Measurements from ENCODE around the gene SOHLH1.

Gene SOHLH1

GRCh38 chr9:135729480-135729879 is 30.2 kb upstream of the SOHLH1 start:
- no peak overlapping the region for H3K4me3 ChIP-seq (ENCODE audit: low read depth in 1 of 2, low read length in 2 of 2)
- no peaks in the 10 kb centered on the region for H3K4me1 ChIP-seq (ENCODE audit: control insufficient read depth in 1 of 2, insufficient read depth in 2 of 2, low read length in 2 of 2)
- no peak overlapping the region for H3K9ac ChIP-seq (ENCODE audit: low read depth in 1 of 2, low read length in 2 of 2)
- no peaks in the 10 kb centered on the region for H3K27me3 ChIP-seq (ENCODE audit: control insufficient read depth in 1 of 2, insufficient read depth in 2 of 2, low read length in 2 of 2)
- peaks cover 0 to 3% of the 10 kb centered on the region in 2 donors for H3K9me3 ChIP-seq (ENCODE audit: control insufficient read depth in 1 of 2, low read length in 2 of 2)
- H3K36me3 ChIP-seq (ENCODE audit: control insufficient read depth in 1 of 2, insufficient read depth in 2 of 2, low read length in 2 of 2): no peaks in the 10 kb centered on the region
- H3K27ac ChIP-seq (ENCODE audit: low read depth, low read length): no peak overlapping the region

DNA sequence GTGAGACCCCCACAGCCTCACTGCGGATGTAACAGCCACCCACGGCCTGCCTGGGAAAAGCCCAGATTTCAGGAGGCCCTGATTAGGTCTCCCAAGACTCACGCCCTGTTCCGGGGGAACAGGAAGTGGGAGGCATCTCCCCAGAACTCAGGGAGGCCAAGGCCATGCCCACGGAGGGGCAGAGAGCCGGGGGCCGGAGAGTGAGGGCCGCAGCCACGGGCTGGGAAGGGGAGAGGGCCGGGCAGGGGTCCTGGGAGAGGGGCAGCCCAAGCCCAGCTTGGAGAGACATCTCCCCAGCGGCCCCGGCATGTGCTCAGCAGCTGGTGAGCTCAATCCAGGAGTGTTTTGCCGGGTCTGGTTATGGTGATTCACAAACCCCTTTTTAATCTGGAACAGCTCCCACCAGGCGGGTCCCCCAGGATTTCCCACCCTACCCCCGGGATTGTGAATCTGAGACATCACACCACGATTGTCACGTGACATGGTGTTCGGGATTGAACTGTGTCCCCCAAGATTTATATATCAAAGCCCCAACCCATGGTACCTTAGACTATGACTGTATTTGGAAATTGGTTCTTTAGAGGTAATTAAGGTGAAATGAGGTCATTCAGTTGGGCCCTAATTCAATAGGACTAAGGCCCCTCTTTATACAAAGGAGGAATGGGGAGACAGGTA is 29.3 kb upstream of the SOHLH1 start:
- Histone ChIP-seq H3K9me3 (ENCODE audit: control insufficient read depth in 1 of 2, low read length in 2 of 2) (peaks cover 0 to 3% of the 10 kb centered on the region in 2 donors), H3K27me3 (ENCODE audit: control insufficient read depth in 1 of 2, insufficient read depth in 2 of 2, low read length in 2 of 2) (no peaks in the 10 kb centered on the region), H3K4me3 (ENCODE audit: low read depth in 1 of 2, low read length in 2 of 2) (no peak overlapping the region), H3K4me1 (ENCODE audit: control insufficient read depth in 1 of 2, insufficient read depth in 2 of 2, low read length in 2 of 2) (no peaks in the 10 kb centered on the region), H3K27ac (ENCODE audit: low read depth, low read length) (no peak overlapping the region), H3K36me3 (ENCODE audit: control insufficient read depth in 1 of 2, insufficient read depth in 2 of 2, low read length in 2 of 2) (no peaks in the 10 kb centered on the region), H3K9ac (ENCODE audit: low read depth in 1 of 2, low read length in 2 of 2) (no peak overlapping the region)

- Histone ChIP-seq H3K4me3 (ENCODE audit: low read depth in 1 of 2, low read length in 2 of 2) (no peak overlapping the region), H3K36me3 (ENCODE audit: control insufficient read depth in 1 of 2, insufficient read depth in 2 of 2, low read length in 2 of 2) (no peaks in the 10 kb centered on the region), H3K9ac (ENCODE audit: low read depth in 1 of 2, low read length in 2 of 2) (no peak overlapping the region), H3K4me1 (ENCODE audit: control insufficient read depth in 1 of 2, insufficient read depth in 2 of 2, low read length in 2 of 2) (no peaks in the 10 kb centered on the region), H3K9me3 (ENCODE audit: control insufficient read depth in 1 of 2, low read length in 2 of 2) (peaks cover 0 to 3% of the 10 kb centered on the region in 2 donors), H3K27ac (ENCODE audit: low read depth, low read length) (no peak overlapping the region), H3K27me3 (ENCODE audit: control insufficient read depth in 1 of 2, insufficient read depth in 2 of 2, low read length in 2 of 2) (no peaks in the 10 kb centered on the region)
Measured at GRCh38 chr9:135727257-135727875, 28.1 kb upstream of the SOHLH1 start.

DNA sequence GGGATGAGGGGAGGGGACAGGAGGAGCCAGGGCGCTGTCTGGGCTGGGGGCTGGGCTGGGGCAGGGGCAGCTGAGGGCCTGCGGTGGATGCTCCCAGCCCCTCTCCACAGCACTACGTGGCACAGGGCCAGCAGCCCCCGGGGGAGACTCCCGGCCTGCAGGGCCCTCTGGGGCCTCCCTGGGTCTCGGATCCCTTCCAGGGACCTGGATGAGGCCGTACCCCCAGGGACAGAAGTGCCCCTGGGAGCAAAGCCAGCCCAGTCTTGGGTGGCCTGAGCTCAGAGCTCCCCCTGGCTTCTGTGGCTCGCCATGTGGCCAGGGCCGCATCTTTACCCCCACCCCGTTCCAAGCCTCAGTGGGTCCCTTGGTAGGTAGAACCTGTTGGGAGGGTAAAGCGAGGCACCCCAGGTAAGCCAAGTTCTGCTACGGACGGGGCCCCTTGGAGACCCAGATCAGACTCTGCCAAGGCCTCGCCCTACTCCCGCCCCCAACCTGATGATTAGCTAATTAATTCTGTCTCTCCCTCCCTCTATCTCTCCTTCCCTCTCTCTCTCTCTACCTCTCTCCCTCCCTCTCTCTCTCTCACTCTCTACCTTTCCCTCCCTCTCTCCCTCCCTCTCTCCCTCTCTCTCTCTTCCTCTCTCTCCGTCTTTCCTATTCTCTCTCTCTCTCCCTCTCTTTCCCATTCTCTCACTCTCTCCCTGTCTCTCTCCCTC is 27.0 kb upstream of the SOHLH1 start:
- Histone ChIP-seq H3K9ac (ENCODE audit: low read depth in 1 of 2, low read length in 2 of 2) (no peak overlapping the region), H3K27me3 (ENCODE audit: control insufficient read depth in 1 of 2, insufficient read depth in 2 of 2, low read length in 2 of 2) (no peaks in the 10 kb centered on the region), H3K4me1 (ENCODE audit: control insufficient read depth in 1 of 2, insufficient read depth in 2 of 2, low read length in 2 of 2) (no peaks in the 10 kb centered on the region), H3K36me3 (ENCODE audit: control insufficient read depth in 1 of 2, insufficient read depth in 2 of 2, low read length in 2 of 2) (no peaks in the 10 kb centered on the region), H3K9me3 (ENCODE audit: control insufficient read depth in 1 of 2, low read length in 2 of 2) (no peaks in the 10 kb centered on the region), H3K4me3 (ENCODE audit: low read depth in 1 of 2, low read length in 2 of 2) (no peak overlapping the region), H3K27ac (ENCODE audit: low read depth, low read length) (no peak overlapping the region)

- H3K27me3 ChIP-seq (ENCODE audit: control insufficient read depth in 1 of 2, insufficient read depth in 2 of 2, low read length in 2 of 2): no peaks in the 10 kb centered on the region
- H3K9ac ChIP-seq (ENCODE audit: low read depth in 1 of 2, low read length in 2 of 2): no peak overlapping the region
- no peaks in the 10 kb centered on the region for H3K9me3 ChIP-seq (ENCODE audit: control insufficient read depth in 1 of 2, low read length in 2 of 2)
- H3K4me1 ChIP-seq (ENCODE audit: control insufficient read depth in 1 of 2, insufficient read depth in 2 of 2, low read length in 2 of 2): no peaks in the 10 kb centered on the region
- no peaks in the 10 kb centered on the region for H3K36me3 ChIP-seq (ENCODE audit: control insufficient read depth in 1 of 2, insufficient read depth in 2 of 2, low read length in 2 of 2)
- H3K27ac ChIP-seq (ENCODE audit: low read depth, low read length): no peak overlapping the region
- no peak overlapping the region for H3K4me3 ChIP-seq (ENCODE audit: low read depth in 1 of 2, low read length in 2 of 2)
Measured at GRCh38 chr9:135724186-135724787, 25.0 kb upstream of the SOHLH1 start.

- Histone ChIP-seq H3K27ac (ENCODE audit: low read depth, low read length) (no peak overlapping the region), H3K9ac (ENCODE audit: low read depth in 1 of 2, low read length in 2 of 2) (no peak overlapping the region), H3K36me3 (ENCODE audit: control insufficient read depth in 1 of 2, insufficient read depth in 2 of 2, low read length in 2 of 2) (no peaks in the 10 kb centered on the region), H3K27me3 (ENCODE audit: control insufficient read depth in 1 of 2, insufficient read depth in 2 of 2, low read length in 2 of 2) (no peaks in the 10 kb centered on the region), H3K4me1 (ENCODE audit: control insufficient read depth in 1 of 2, insufficient read depth in 2 of 2, low read length in 2 of 2) (no peaks in the 10 kb centered on the region), H3K4me3 (ENCODE audit: low read depth in 1 of 2, low read length in 2 of 2) (no peak overlapping the region), H3K9me3 (ENCODE audit: control insufficient read depth in 1 of 2, low read length in 2 of 2) (no peaks in the 10 kb centered on the region)
Measured at GRCh38 chr9:135722365-135722764, 23.1 kb upstream of the SOHLH1 start.

DNA sequence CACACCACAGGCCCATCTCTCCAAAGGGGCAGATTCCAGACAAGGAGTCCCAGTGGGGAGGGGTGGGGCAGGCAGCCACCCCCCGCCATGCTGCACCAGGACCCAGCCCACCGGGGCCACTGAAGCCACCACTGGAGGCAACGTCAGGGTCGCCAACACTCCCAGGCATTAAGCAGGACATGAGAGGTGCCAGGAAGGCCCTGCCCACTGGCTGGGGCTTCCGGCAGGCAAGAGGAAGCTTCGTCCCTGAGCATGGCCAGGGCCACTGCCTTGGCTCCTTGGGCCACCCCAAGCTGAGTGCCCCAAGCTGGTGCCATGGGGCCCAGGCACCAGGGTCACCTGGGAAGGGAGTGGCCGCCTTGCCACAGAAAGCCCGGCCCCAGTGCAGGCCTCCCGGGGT is 20.2 kb upstream of the SOHLH1 start:
- Histone ChIP-seq H3K4me3 (ENCODE audit: low read depth in 1 of 2, low read length in 2 of 2) (no peak overlapping the region), H3K9ac (ENCODE audit: low read depth in 1 of 2, low read length in 2 of 2) (no peak overlapping the region), H3K4me1 (ENCODE audit: control insufficient read depth in 1 of 2, insufficient read depth in 2 of 2, low read length in 2 of 2) (no peaks in the 10 kb centered on the region), H3K36me3 (ENCODE audit: control insufficient read depth in 1 of 2, insufficient read depth in 2 of 2, low read length in 2 of 2) (no peaks in the 10 kb centered on the region), H3K9me3 (ENCODE audit: control insufficient read depth in 1 of 2, low read length in 2 of 2) (no peaks in the 10 kb centered on the region), H3K27ac (ENCODE audit: low read depth, low read length) (no peak overlapping the region), H3K27me3 (ENCODE audit: control insufficient read depth in 1 of 2, insufficient read depth in 2 of 2, low read length in 2 of 2) (peaks cover 4 to 10% of the 10 kb centered on the region in 2 donors)

- peaks cover 9 to 13% of the 10 kb centered on the region in 2 donors for H3K27me3 ChIP-seq (ENCODE audit: control insufficient read depth in 1 of 2, insufficient read depth in 2 of 2, low read length in 2 of 2)
- no peaks in the 10 kb centered on the region for H3K4me1 ChIP-seq (ENCODE audit: control insufficient read depth in 1 of 2, insufficient read depth in 2 of 2, low read length in 2 of 2)
- no peak overlapping the region for H3K4me3 ChIP-seq (ENCODE audit: low read depth in 1 of 2, low read length in 2 of 2)
- no peaks in the 10 kb centered on the region for H3K9me3 ChIP-seq (ENCODE audit: control insufficient read depth in 1 of 2, low read length in 2 of 2)
- no peak overlapping the region for H3K27ac ChIP-seq (ENCODE audit: low read depth, low read length)
- H3K36me3 ChIP-seq (ENCODE audit: control insufficient read depth in 1 of 2, insufficient read depth in 2 of 2, low read length in 2 of 2): no peaks in the 10 kb centered on the region
- H3K9ac ChIP-seq (ENCODE audit: low read depth in 1 of 2, low read length in 2 of 2): no peak overlapping the region
Measured at GRCh38 chr9:135718616-135719015, 19.3 kb upstream of the SOHLH1 start.

- no peak overlapping the region for H3K9ac ChIP-seq (ENCODE audit: low read depth in 1 of 2, low read length in 2 of 2)
- H3K27ac ChIP-seq (ENCODE audit: low read depth, low read length): no peak overlapping the region
- no peaks in the 10 kb centered on the region for H3K4me1 ChIP-seq (ENCODE audit: control insufficient read depth in 1 of 2, insufficient read depth in 2 of 2, low read length in 2 of 2)
- no peaks in the 10 kb centered on the region for H3K9me3 ChIP-seq (ENCODE audit: control insufficient read depth in 1 of 2, low read length in 2 of 2)
- no peak overlapping the region for H3K4me3 ChIP-seq (ENCODE audit: low read depth in 1 of 2, low read length in 2 of 2)
- H3K27me3 ChIP-seq (ENCODE audit: control insufficient read depth in 1 of 2, insufficient read depth in 2 of 2, low read length in 2 of 2): peaks cover 10 to 19% of the 10 kb centered on the region in 2 donors
- H3K36me3 ChIP-seq (ENCODE audit: control insufficient read depth in 1 of 2, insufficient read depth in 2 of 2, low read length in 2 of 2): no peaks in the 10 kb centered on the region
Measured at GRCh38 chr9:135717410-135717809, 18.1 kb upstream of the SOHLH1 start.

DNA sequence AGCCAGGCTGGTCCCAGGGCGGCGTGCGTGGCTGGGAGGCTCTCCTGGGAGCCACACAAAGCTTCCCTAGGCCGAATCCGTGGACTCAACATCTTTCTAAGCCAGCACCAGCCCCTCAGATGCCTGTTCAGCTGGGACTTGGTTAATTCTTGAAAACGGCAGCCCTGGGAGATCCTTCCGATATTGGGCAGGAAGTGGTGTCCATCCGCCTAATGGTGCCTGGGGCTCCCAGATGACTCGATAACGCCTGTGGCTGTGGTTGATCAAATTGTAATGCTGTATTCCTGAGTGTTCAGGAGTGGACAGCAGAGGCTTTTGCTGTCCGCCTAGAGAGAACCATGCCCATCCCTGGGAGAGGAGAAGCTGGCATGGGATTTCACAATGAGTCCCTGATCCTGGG is 16.8 kb upstream of the SOHLH1 start:
- H3K36me3 ChIP-seq (ENCODE audit: control insufficient read depth in 1 of 2, insufficient read depth in 2 of 2, low read length in 2 of 2): no peaks in the 10 kb centered on the region
- no peaks in the 10 kb centered on the region for H3K9me3 ChIP-seq (ENCODE audit: control insufficient read depth in 1 of 2, low read length in 2 of 2)
- H3K4me3 ChIP-seq (ENCODE audit: low read depth in 1 of 2, low read length in 2 of 2): no peak overlapping the region
- no peak overlapping the region for H3K27ac ChIP-seq (ENCODE audit: low read depth, low read length)
- peaks cover 10 to 19% of the 10 kb centered on the region in 2 donors for H3K27me3 ChIP-seq (ENCODE audit: control insufficient read depth in 1 of 2, insufficient read depth in 2 of 2, low read length in 2 of 2)
- no peak overlapping the region for H3K9ac ChIP-seq (ENCODE audit: low read depth in 1 of 2, low read length in 2 of 2)
- no peaks in the 10 kb centered on the region for H3K4me1 ChIP-seq (ENCODE audit: control insufficient read depth in 1 of 2, insufficient read depth in 2 of 2, low read length in 2 of 2)

Data from duodenal mucosa (tissue), 2 donors.